Fibroblast of villous mesenchyme (primary cell): Measurements from ENCODE around the gene RMND5B. TPM values are rescaled to one million over a fixed set of nuclear protein-coding genes. Genes with fewer than 3 reads are reported as not detected.

Source experiments
- DNase-seq: peaks from one replicate; pipeline ENCODE4 v3.0.0-alpha.2; 2010; ENCODE audit warnings: low read depth
- H3K4me3 ChIP-seq: 2 replicates; pipeline ENCODE4 v1.5.1; 2011; ENCODE audit warnings: low read depth, mild to moderate bottlenecking, low read length
- CTCF ChIP-seq: IDR thresholded peaks from 2 replicates; pipeline ENCODE4 v1.5.1; 2012; ENCODE audit warnings: low read depth, mild to moderate bottlenecking, low read length; ENCODE audit not compliant: insufficient read depth
- total RNA-seq: library from RNA; depleted of rRNA; stranded (reverse); fragments of >200 nt; gene quantifications from 2 replicates; pipeline ENCODE4 v1.2.3, GENCODE V29; 2012

The RMND5B gene
- total RNA-seq, 1 donor, result 22.0 TPM

- no peak for TF ChIP-seq CTCF
- H3K4me3 ChIP-seq, result no peak overlapping the region
- DNase-seq, result no peak
These were observed 23.0 kb upstream of the RMND5B start for GRCh38 chr5:178107756-178108310.

GRCh38 chr5:178108446-178108845 is 22.4 kb upstream of the RMND5B start:
- DNase-seq, result no peak
- H3K4me3 ChIP-seq, result no peak overlapping the region
- no peak for TF ChIP-seq CTCF

- DNase-seq, result no peak
- TF ChIP-seq CTCF, result no peak
These were observed 21.8 kb upstream of the RMND5B start for GRCh38 chr5:178108966-178109365.

GRCh38 chr5:178110511-178110910 is 20.3 kb upstream of the RMND5B start:
- no peak for DNase-seq
- no peak overlapping the region for H3K4me3 ChIP-seq
- TF ChIP-seq CTCF, result no peak

More at GRCh38 chr5:178108966-178109365, 21.8 kb upstream of the RMND5B start:
- H3K4me3 ChIP-seq, result no peak overlapping the region

- DNase-seq, result peak; percentile 90
- H3K4me3 ChIP-seq, result no peak overlapping the region
- TF ChIP-seq CTCF, result no peak
These were observed 18.9 kb upstream of the RMND5B start for GRCh38 chr5:178111925-178112324.

GRCh38 chr5:178112545-178112944 is 18.3 kb upstream of the RMND5B start:
- DNase-seq, result no peak
- TF ChIP-seq CTCF, result no peak
- no peak overlapping the region for H3K4me3 ChIP-seq
